Esophagus squamous epithelium (tissue), 4 donors: Measurements from ENCODE around the gene ADGRA3.

Experiments used
- POLR2A ChIP-seq, 4 donors: fragments of 450-650 bp; IDR thresholded peaks; one replicate each; pipeline ENCODE4 v1.6.1; 2017; ENCODE audit warnings: antibody characterized with exemption in 4 of 4, mild to moderate bottlenecking in 4 of 4, moderate library complexity in 3 of 4
- TF ChIP-seq, protein P1 (sequence below), 6 experiments: fragments of 450-650 bp in 4 of 6; fragments of 200-600 bp in 2 of 6; sonication (generic) in 2 of 6; IDR thresholded peaks; one replicate each; pipeline ENCODE4 v1.5.1; 2016 to 2019; ENCODE audit warnings: antibody characterized with exemption in 6 of 6, mild to moderate bottlenecking in 4 of 6, moderate library complexity in 4 of 6

GRCh38 chr4:22539251-22539650 lies 23.4 kb upstream of the ADGRA3 start:
- TF ChIP-seq, protein P1, sequence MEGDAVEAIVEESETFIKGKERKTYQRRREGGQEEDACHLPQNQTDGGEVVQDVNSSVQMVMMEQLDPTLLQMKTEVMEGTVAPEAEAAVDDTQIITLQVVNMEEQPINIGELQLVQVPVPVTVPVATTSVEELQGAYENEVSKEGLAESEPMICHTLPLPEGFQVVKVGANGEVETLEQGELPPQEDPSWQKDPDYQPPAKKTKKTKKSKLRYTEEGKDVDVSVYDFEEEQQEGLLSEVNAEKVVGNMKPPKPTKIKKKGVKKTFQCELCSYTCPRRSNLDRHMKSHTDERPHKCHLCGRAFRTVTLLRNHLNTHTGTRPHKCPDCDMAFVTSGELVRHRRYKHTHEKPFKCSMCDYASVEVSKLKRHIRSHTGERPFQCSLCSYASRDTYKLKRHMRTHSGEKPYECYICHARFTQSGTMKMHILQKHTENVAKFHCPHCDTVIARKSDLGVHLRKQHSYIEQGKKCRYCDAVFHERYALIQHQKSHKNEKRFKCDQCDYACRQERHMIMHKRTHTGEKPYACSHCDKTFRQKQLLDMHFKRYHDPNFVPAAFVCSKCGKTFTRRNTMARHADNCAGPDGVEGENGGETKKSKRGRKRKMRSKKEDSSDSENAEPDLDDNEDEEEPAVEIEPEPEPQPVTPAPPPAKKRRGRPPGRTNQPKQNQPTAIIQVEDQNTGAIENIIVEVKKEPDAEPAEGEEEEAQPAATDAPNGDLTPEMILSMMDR (IDR thresholded peaks at IDR 0.05): no peak
- TF ChIP-seq POLR2A (IDR thresholded peaks at IDR 0.05): no peak
